Spleen (tissue), 11 donors: Measurements from ENCODE around the gene TRIM25. TPM values are rescaled to one million over a fixed set of nuclear protein-coding genes. Genes with fewer than 3 reads are reported as not detected.
A peak's percentile ranks its signal among the peaks of the same experiment; 100 is the strongest.

ENCODE experiments used
- DNase-seq: peaks from one replicate; pipeline ENCODE4 v3.0.0-alpha.2; 2020
- H3K27ac ChIP-seq, 8 donors: fragments of 200-600 bp; sonication (generic) in 7 of 8; 1 replicate in 4 of 8; 2 replicates in 4 of 8; pipeline versions ENCODE4 v1.5.0 to v1.8.0; 2016 to 2021; ENCODE audit warnings: inconsistent platforms in 4 of 8, mild to moderate bottlenecking in 4 of 8, moderate library complexity in 1 of 8
- H3K27me3 ChIP-seq, 7 donors: fragments of 200-600 bp; sonication (generic) in 6 of 7; replicated peaks in 1 of 7; 1 replicate in 4 of 7; 2 replicates in 3 of 7; pipeline versions ENCODE4 v1.5.0 to v1.8.0; 2016 to 2021; ENCODE audit warnings: inconsistent platforms in 3 of 7, mild to moderate bottlenecking in 1 of 7
- H3K36me3 ChIP-seq, 6 donors: fragments of 200-600 bp; sonication (generic) in 5 of 6; 1 replicate in 4 of 6; 2 replicates in 2 of 6; pipeline versions ENCODE4 v1.5.0 to v1.8.0; 2016 to 2021; ENCODE audit warnings: inconsistent platforms in 2 of 6
- H3K4me1 ChIP-seq, 6 donors: fragments of 200-600 bp; sonication (generic) in 5 of 6; 1 replicate in 3 of 6; 2 replicates in 3 of 6; pipeline versions ENCODE4 v1.5.0 to v1.8.0; 2016 to 2021; ENCODE audit warnings: inconsistent platforms in 3 of 6
- H3K4me3 ChIP-seq, 8 donors: fragments of 200-600 bp; sonication (generic) in 7 of 8; 1 replicate in 4 of 8; 2 replicates in 4 of 8; pipeline versions ENCODE4 v1.5.0 to v1.8.0; 2016 to 2021; ENCODE audit warnings: inconsistent platforms in 4 of 8, mild to moderate bottlenecking in 4 of 8, moderate library complexity in 2 of 8
- H3K9me3 ChIP-seq, 8 donors: fragments of 200-600 bp; sonication (generic) in 7 of 8; 1 replicate in 4 of 8; 2 replicates in 4 of 8; pipeline versions ENCODE4 v1.5.0 to v1.8.0; 2016 to 2021; ENCODE audit warnings: inconsistent platforms in 4 of 8
- CTCF ChIP-seq, 11 experiments: fragments of 200-600 bp in 7 of 11; fragments of 450-650 bp in 4 of 11; sonication (generic) in 4 of 11; IDR thresholded peaks in 8 of 11; conservative IDR thresholded peaks in 3 of 11; 1 replicate in 7 of 11; 2 replicates in 4 of 11; pipeline versions ENCODE4 v1.4.0 to v1.8.0; 2016 to 2021; ENCODE audit warnings: antibody characterized with exemption in 11 of 11, inconsistent platforms in 4 of 11, mild to moderate bottlenecking in 1 of 11
- POLR2A ChIP-seq, 3 donors: fragments of 450-650 bp; IDR thresholded peaks; one replicate each; pipeline ENCODE4 v1.5.1; 2017; ENCODE audit warnings: antibody characterized with exemption in 3 of 3, mild to moderate bottlenecking in 1 of 3
- POLR2AphosphoS5 ChIP-seq, 3 donors: sonication (generic); formaldehyde crosslinking; IDR thresholded peaks; one replicate each; pipeline ENCODE4 v1.5.1; 2017; ENCODE audit warnings: antibody characterized with exemption in 3 of 3
- WGBS, 5 donors: extraction: QIAGEN DNeasy Blood & Tissue Kit in 3 of 5; methylation state at CpG; one replicate each; pipeline versions ENCODE4 v1.1.5 to v1.1.7; 2013 to 2018; 5-methylcytosine and 5-hydroxymethylcytosine counted together
- intact Hi-C: fragments of 100-400 bp; cut with DNase I; formaldehyde crosslinking; loops from one replicate; pipeline ENCODE4 v1.15.0; 2023; ENCODE audit warnings: low total_unique reads
- polyA plus RNA-seq, 3 donors: library from polyadenylated mRNA; stranded (reverse); fragments of 200-250 nt; gene quantifications; one replicate each; pipeline ENCODE4 v1.2.1, GENCODE V29; 2013
- total RNA-seq, 7 donors: library from RNA; depleted of rRNA in 3 of 7; stranded (reverse); fragments of >200 nt in 3 of 7; fragmentation: NEBNext Ultra II Directional in 4 of 7; extraction: Animal tissue kit (Norgen Biotek cat#: 25700) in 4 of 7; gene quantifications; one replicate each; pipeline versions ENCODE4 v1.1.0 to v1.2.1, GENCODE V29; 2016 to 2021
- donor health status: healthy with polysubstance abuse.
- donor health status: DM: no; HTN: no; CAD: no; lungs with moderate emphysema.
- donor health status: DM: no; HTN: no; CAD: no.
- donor health status: Bipolar disorder and iron deficiency.
- donor health status: healthy.
- donor health status: DM: no; HTN: no; CAD: no.
- donor health status: DM: yes; HTN: yes; CAD: no.

Gene TRIM25
- total and polyA plus RNA-seq, 10 donors = 13.8 to 168 (median 122) TPM

DNA sequence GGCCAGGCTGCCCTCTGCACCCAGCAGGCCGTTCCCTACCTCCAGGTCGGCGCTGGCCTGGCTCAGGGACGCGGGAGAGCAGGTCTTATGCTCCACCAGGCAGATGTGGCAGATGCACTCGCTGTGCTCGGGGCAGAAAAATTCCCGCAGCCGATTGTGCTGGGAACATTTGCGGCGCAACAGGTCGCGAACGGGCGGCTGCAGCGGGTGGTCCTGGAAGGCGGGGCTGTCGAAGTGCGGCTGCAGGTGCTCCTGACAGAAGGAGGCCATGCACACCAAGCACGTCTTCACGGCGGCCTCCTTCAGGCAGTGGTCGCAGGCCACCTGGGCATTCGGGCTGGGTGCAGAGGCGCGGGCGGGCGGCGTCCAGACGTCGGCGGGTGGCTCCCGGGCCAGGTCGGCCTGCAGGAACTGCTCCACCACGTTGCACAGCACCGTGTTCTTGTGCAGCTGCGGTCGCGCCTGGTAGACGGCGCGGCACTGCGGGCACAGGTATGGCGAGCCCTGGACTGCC, 439 bp downstream of the TRIM25 start:
- 0 to 2% (median 1%) methylated on average over 22 to 44 of the region's 44 CpGs for WGBS, 5 donors
- H3K4me1 ChIP-seq = peaks cover 45 to 85% (median 68%) of the 10 kb centered on the region in 6 donors
- intact Hi-C loops = no loop called here
- peak overlapping the region; percentile 74 to 99 (median 92) for H3K4me3 ChIP-seq
- DNase-seq = no peak
- H3K36me3 ChIP-seq = peaks cover 0 to 28% (median 0%) of the 10 kb centered on the region in 6 donors
- peaks cover 0 to 12% (median 2%) of the 10 kb centered on the region in 8 donors for H3K9me3 ChIP-seq
- no peak for TF ChIP-seq CTCF (IDR thresholded peaks at IDR 0.05 in 8 of 11, conservative IDR thresholded peaks at IDR 0.05 in 3 of 11)
- no peak for TF ChIP-seq POLR2A (IDR thresholded peaks at IDR 0.05)
- TF ChIP-seq POLR2AphosphoS5 (IDR thresholded peaks at IDR 0.05) = no peak
- H3K27me3 ChIP-seq = no peaks in the 10 kb centered on the region
- peak overlapping the region; percentile 93 to 98 (median 96) for H3K27ac ChIP-seq

- peak overlapping the region; percentile 93 to 98 (median 96) for H3K27ac ChIP-seq
- 13 to 27% (median 17%) methylated on average over 6 to 7 of the region's 7 CpGs for WGBS, 5 donors
- TF ChIP-seq POLR2A (IDR thresholded peaks at IDR 0.05) = no peak
- no peak for TF ChIP-seq CTCF (IDR thresholded peaks at IDR 0.05 in 8 of 11, conservative IDR thresholded peaks at IDR 0.05 in 3 of 11)
- TF ChIP-seq POLR2AphosphoS5 (IDR thresholded peaks at IDR 0.05) = no peak
- peaks cover 46 to 85% (median 72%) of the 10 kb centered on the region in 6 donors for H3K4me1 ChIP-seq
- H3K27me3 ChIP-seq = no peaks in the 10 kb centered on the region
- H3K9me3 ChIP-seq = peaks cover 0 to 11% (median under 1%) of the 10 kb centered on the region in 8 donors
- intact Hi-C loops = no loop called here
- no peak for DNase-seq
- H3K36me3 ChIP-seq = peaks cover 0 to 32% (median under 1%) of the 10 kb centered on the region in 6 donors
- H3K4me3 ChIP-seq = peak overlapping the region; percentile 74 to 99 (median 92)
These were observed 893 bp downstream of the TRIM25 start for GRCh38 chr17:56913000-56913311.

DNA sequence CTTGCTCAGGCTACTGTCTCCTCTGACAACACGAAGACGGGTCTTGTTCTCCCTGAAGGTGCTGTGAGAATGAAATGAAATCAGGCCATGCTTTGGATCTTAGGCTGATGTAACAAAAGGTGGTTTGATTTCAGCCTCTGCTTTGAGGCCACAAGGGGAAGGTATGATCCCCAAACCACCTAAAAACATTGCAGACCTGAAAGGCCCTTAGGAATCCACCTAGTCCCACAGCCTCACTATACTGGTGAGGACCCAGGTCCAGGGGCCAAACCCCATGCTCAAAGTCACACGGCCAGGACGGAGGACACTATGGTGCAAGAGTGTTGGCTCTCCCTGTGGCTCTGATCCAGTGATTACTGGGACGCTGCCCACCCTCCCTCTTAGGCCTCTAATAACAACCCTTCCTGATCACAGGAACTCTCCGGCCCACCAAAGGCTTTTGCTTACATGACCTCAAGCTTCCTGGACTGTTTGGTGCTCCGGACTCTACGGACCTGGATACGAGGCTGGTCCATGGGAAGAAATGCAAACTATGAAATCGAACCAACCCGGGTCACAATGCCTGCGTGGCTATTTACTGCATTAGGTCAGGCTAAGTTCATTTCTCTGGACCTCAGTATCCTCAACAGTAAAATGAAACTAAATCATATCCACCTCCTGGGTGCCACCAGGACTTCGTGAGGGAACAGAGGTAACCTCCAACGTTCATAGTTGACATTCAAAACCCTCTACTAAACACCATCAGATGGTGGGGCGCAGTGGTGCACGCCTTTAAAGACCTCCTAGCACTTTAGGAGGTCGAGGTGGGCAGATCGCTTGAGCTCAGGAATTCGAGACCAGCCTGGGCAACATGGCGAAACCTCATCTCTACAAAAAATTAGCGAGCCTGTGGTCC, 1.5 kb downstream of the TRIM25 start:
- Histone ChIP-seq H3K36me3 (peaks cover 0 to 38% (median 7%) of the 10 kb centered on the region in 6 donors), H3K4me1 (peaks cover 51 to 92% (median 78%) of the 10 kb centered on the region in 6 donors), H3K4me3 (peak overlapping the region; percentile 74 to 99 (median 92)), H3K27ac (peak overlapping the region; percentile 93 to 98 (median 96)), H3K27me3 (no peaks in the 10 kb centered on the region), H3K9me3 (peaks cover 0 to 5% (median 0%) of the 10 kb centered on the region in 8 donors)
- no peak for TF ChIP-seq POLR2A (IDR thresholded peaks at IDR 0.05)
- peak in 1 of 3 donors; percentile 39 for TF ChIP-seq POLR2AphosphoS5 (IDR thresholded peaks at IDR 0.05)
- TF ChIP-seq CTCF (IDR thresholded peaks at IDR 0.05 in 8 of 11, conservative IDR thresholded peaks at IDR 0.05 in 3 of 11) = no peak
- whole genome bisulfite sequencing, 5 donors = 23 to 54% (median 33%) methylated on average over 16 to 21 of the region's 21 CpGs
- intact Hi-C loops = no loop called here
- no peak for DNase-seq
